HG03558 (cell line): Measurements from ENCODE around the gene CLCN7.

Experiments used
- ATAC-seq: cut with Tn5 transposase; IDR thresholded peaks from one replicate; pipeline ENCODE4 v1.9.1; 2021; ENCODE audit warnings: moderate number of reproducible peaks; ENCODE audit not compliant: unreplicated experiment; ENCODE audit errors: extremely low read depth

Gene CLCN7

GRCh38 chr16:1466054-1466453, 8.8 kb downstream of the CLCN7 start:
- ATAC-seq: no peak

DNA sequence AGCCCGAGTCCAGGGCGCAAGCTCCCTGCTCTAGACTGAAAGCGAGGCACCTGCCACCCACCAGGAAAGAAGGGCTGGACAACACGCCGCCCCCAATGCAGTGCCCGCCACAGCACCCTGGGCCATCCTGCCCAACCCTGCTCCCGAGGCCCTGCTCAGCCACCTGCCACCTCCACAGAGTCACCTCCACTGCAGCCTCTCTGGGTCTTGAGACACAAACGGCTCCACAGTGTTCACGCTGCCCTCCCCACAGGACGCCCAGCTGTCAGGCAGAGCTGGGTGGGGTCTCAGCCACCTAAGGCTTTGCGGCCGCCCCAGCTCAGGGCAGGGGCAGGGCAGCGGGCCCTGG, 9.3 kb downstream of the CLCN7 start:
- no peak for ATAC-seq

DNA sequence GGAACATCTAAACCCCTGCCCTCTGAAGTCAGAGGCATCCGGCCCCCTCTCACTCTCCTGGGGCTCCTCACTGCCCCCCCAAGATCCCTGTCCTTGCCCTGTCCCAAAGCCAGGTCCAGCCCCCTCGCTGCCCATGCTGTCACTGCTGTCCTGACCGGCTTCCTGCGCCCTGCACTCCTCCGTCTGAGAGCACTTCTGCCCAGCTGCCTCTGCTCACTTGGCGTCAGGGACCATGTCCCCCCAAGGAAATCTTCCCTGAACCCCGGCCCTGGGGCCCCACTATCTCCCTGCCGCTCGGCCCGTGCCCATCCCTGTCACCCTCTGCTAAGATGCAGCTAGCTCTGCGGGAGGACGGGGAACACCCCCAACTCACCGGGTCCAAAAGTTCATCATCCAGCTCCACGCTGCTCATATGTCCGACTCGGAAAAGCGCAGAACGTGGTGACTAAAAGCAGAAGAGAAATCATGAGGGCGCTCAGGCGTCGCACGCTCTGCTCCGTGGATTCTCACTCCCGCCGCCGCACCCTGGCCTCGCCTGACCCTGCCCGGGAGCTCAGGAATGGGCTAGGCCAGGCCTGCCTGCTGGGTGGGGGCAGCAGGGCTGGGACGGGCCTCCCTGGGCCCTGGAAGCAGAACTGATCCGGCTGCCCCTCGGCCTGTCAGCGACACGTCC, 9.8 kb downstream of the CLCN7 start:
- no peak for ATAC-seq

GRCh38 chr16:1464196-1464893, 10.5 kb downstream of the CLCN7 start:
- ATAC-seq: no peak

DNA sequence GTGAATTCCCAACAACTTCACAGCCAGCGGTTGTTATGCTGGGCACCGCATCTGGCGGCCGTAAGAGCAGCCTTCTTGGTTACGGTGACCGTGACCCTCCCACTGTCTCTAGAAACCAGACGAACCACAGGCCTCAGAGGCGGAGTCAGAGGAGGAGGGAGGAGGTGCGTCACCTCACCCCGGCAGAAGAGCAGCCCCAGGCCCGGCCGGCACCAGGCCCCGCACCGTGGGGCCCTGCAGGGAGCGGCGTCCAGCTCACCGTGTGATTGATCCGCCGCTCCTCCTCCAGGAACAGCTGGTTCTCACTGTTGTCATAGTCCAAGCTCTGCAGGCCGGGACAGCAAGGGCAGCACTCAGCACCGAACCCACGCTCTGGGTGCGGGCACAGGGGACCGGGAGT, 13.7 kb downstream of the CLCN7 start:
- ATAC-seq: no peak

- ATAC-seq: no peak
Measured at GRCh38 chr16:1460602-1461138, 14.2 kb downstream of the CLCN7 start.

DNA sequence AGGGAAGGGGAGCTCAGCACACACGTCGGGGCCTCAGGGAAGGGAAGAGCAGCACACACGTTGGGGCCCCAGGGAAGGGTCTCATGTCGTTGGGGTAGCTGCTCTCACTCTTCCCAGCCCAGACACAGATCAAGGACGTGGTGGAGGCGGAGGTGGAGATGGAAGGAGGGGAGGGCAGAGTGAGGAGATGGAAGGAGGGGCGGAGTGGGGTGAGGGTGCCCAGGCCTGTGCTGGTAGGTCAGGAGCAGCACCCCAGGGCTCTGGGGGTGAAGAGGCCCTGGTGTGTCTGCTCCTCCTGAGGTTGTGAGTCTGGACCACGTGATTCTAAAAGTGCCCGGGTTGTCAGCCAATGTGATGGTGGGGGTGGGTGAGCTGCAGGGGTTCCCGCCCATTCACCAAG, 14.9 kb downstream of the CLCN7 start:
- no peak for ATAC-seq

DNA sequence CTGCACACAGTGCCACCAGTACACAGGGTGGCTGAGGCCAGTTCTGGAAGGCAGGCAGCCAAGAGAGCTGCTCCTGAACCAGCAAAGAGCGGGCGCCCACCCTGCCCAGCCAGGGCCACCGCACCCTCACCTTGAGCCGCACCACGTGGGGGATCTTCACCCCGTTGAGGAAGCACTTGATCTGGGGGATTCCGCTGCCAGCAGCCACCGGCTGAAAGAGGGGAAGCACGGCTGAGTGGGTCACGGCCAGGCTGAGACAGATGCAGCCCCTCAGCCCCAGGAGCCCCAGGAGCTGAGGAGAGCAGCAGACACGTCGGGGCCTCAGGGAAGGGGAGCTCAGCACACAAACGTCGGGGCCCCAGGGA, 15.9 kb downstream of the CLCN7 start:
- no peak for ATAC-seq

DNA sequence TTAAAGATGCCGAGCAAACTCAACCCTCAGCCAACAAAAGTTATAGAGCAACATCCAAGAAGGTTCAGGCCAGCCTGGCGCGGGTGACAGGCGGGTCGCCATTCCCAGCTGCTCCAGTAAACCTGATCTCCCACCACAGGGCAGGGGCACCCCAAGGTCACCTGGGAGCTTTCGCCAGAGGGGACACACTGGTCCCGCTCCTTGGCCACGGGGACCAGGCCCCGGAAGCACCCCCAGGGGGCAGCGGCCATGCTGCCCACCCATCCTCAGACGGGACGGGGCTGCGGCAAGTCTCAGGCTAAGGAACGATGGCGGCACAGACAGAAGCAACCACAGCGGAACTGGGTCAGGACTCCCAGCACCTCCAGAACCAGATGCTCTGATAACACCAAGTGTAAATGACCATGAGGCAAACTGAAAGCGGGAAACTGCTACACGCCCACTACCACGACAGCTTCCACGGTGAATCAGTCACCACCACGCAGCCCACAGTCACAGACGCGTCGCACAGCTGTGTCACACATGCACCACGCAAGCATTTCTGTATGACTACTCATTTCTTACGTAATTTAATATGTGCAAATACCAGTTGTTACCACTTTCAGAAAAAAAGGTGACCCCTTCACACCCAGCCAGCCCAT, 16.4 kb downstream of the CLCN7 start:
- ATAC-seq: no peak

- ATAC-seq: no peak
Measured at GRCh38 chr16:1457489-1458245, 17.2 kb downstream of the CLCN7 start.

DNA sequence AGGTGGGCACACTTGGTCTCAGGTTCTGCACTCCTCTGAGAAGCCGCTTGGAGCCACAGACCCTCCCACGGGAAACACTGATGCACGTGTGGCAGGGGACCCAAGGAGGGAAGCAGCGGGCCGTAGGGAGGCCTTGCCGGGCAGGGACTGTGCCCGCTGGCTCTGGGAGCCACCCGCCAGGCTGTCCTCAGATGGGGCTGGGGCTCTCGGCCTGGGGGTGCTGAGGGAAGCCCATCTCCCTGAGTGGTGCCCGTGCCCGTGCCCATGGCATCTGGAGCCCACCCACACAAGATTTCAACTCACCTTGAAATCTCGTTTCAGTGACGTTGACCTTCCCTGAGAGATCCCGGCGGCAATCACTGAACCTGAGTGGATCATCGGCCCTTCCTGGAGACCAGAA, 17.9 kb downstream of the CLCN7 start:
- ATAC-seq: no peak

- ATAC-seq: no peak
Measured at GRCh38 chr16:1455190-1456171, 19.3 kb downstream of the CLCN7 start.

GRCh38 chr16:1454561-1454960, 20.3 kb downstream of the CLCN7 start:
- ATAC-seq: no peak

GRCh38 chr16:1453316-1453715, 21.5 kb downstream of the CLCN7 start:
- no peak for ATAC-seq

- no peak for ATAC-seq
Measured at GRCh38 chr16:1452530-1452929, 22.3 kb downstream of the CLCN7 start.

GRCh38 chr16:1451702-1452392, 23.0 kb downstream of the CLCN7 start:
- ATAC-seq: no peak

DNA sequence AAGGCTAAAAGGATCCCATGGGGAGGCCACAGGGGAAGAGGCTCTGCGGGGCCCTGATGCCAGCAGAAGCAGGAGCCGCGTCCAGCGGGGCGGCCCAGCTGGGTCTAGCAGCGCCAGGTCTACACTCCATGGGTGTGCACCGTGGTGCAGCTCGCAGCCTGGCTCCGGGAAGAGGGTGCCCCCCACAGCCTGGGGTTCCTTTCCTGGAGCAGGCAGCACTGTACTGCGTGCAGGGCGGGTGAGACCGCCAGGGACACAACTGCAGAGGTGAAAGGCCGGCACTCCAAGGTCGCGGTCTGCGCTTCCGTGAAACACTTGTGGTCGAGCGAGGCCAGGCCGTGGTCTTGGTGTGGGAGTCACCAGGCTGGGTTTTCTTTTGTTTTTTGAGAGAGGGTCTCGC, 24.0 kb downstream of the CLCN7 start:
- no peak for ATAC-seq

GRCh38 chr16:1450218-1450617, 24.6 kb downstream of the CLCN7 start:
- no peak for ATAC-seq

GRCh38 chr16:1449201-1449788, 25.5 kb downstream of the CLCN7 start:
- ATAC-seq: no peak
